Measurements from ENCODE around the gene HOXA4. TPM values are rescaled to one million over a fixed set of nuclear protein-coding genes. Genes with fewer than 3 reads are reported as not detected.
A peak's percentile ranks its signal among the peaks of the same experiment; 100 is the strongest.

The HOXA4 gene
- total and polyA plus RNA-seq, 2 experiments from 2014 or later, result not detected

DNA sequence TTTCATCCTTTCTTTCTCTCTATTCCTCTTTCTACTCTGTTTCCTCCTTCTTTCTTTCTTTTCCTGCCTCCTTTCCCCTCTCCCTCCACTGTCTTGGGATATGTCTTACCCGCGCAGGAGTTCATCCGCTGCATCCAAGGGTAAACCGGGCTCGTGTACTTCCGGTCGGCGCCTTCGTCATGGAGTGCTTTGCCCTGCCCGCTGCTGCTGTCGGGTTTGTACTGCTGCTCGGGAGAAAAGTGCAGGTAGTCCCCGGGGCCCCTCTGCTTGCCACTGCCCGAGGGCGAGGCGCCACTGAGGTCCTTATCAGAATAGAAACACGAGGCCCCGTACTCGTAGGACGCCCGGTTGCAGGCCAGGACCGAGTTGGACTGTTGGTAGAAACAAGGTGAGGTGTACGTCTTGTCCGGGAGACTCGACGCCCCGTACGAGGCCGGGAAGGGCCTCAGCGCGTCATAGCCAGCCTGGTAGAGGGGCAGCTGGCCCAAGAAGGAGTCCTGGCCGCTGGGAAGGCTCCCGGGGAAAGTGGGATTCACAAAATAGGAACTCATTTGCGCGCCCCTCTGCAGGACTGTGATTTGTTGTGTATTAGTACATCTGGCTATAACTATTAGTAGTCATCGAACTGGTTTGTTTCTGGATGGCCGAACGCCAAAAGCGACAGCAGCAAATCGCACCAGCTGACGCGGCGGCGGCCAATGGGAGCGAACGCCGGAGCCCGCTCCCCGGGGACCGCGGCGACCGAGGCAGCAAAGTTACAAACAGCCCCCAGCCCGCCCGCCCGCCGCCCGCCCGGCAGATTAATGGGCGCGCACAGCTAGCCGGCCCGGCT is 16.9 kb upstream of the HOXA4 start, which contains the start of gene HOXA6:
TSS of gene HOXA6 (minus strand) at position 576 of the 832 bp plus-strand sequence. CDS start at position 551, 25 bp downstream.
- H3K4me1 ChIP-seq (ENCODE audit: insufficient read depth), result peaks cover 27% of the 10 kb centered on the region
- Mint-ChIP-seq H3K27me3 (ENCODE audit: insufficient read depth, low read depth, poor library complexity) (peaks cover 100% of the 10 kb centered on the region), H3K36me3 (ENCODE audit: low read depth) (no peaks in the 10 kb centered on the region), H3K27ac (no peak within 1 kb of the TSS), H3K4me3 (peak within 1 kb of the TSS; percentile 62), H3K9me3 (peaks cover 24% of the 10 kb centered on the region), H3K4me1 (peaks cover 23% of the 10 kb centered on the region)
- H3K36me3 ChIP-seq (ENCODE audit: insufficient read depth), result no peaks in the 10 kb centered on the region
- ATAC-seq (no peak), DNase-seq (ENCODE audit: low spot score) (peak; percentile 41)
- peak within 1 kb of the TSS; percentile 38; the same call in 1 of the 2 replicates for H2AFZ ChIP-seq
- no peak within 1 kb of the TSS for H3K27ac ChIP-seq (ENCODE audit: low read depth)
- H3F3A ChIP-seq (replicated peaks; ENCODE audit: low read depth), result peaks cover 29% of the 10 kb centered on the region
- no peaks in the 10 kb centered on the region for H3K79me2 ChIP-seq (replicated peaks; ENCODE audit: insufficient read depth)
- H4K20me1 ChIP-seq (replicated peaks; ENCODE audit: insufficient read depth), result peaks cover 43% of the 10 kb centered on the region
- no peaks in the 10 kb centered on the region for H3K9me2 ChIP-seq (ENCODE audit: insufficient read depth)
- H3K4me2 ChIP-seq, result peak within 1 kb of the TSS; percentile 71
- peak; percentile 99 for TF ChIP-seq EZH2 (IDR thresholded peaks at IDR 0.05; ENCODE audit: low read depth, unreplicated experiment)
- TF ChIP-seq, protein P1, sequence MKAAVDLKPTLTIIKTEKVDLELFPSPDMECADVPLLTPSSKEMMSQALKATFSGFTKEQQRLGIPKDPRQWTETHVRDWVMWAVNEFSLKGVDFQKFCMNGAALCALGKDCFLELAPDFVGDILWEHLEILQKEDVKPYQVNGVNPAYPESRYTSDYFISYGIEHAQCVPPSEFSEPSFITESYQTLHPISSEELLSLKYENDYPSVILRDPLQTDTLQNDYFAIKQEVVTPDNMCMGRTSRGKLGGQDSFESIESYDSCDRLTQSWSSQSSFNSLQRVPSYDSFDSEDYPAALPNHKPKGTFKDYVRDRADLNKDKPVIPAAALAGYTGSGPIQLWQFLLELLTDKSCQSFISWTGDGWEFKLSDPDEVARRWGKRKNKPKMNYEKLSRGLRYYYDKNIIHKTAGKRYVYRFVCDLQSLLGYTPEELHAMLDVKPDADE (IDR thresholded peaks at IDR 0.05), result no peak
- TF ChIP-seq EZH2phosphoT487 (IDR thresholded peaks at IDR 0.05; ENCODE audit: unreplicated experiment), result peak; percentile 80
- no peak for TF ChIP-seq CREB1 (CRISPR knock-in tag; IDR thresholded peaks at IDR 0.05; ENCODE audit: low read depth)
- peaks cover 100% of the 10 kb centered on the region for H3K27me3 ChIP-seq (ENCODE audit: insufficient read depth)
- H3K4me3 ChIP-seq, result peak within 1 kb of the TSS; percentile 43

DNA sequence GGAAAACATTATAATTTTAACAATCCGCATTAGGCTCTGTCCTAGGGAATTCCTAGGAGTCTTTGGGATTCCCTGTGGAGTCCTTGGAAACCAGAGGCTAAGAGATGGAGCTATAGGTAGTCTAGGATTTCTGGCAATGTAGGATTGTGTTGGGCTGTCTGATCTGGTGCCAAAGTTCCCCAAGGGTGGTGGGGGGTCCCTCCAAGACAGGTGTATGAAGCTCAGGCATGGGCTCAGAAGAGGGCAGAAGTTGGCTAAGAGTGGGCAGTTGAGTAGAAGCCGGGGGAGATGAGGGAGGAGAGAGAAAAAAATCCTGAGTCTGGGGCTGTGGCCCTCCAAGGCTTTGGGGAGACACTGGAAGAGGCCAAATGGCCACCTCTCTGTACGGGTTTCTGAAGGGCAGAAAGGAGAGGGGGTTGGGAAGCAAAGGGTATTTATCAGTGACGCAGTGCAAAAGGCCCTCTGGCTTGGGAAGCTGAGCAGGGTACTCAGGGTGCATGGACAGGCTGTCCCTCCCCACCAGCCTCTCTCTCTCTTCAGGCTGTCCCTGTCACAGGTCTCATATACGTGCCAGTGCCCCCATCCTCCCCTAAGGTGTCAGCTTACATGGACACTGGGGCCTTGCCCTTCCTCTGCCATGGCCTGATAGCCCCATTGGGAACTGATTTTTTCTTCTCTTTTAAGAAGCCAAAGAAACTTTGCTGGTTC is 16.1 kb upstream of the HOXA4 start:
- peaks cover 33% of the 10 kb centered on the region for H3K4me1 ChIP-seq (ENCODE audit: insufficient read depth)
- no peaks in the 10 kb centered on the region for H3K36me3 ChIP-seq (ENCODE audit: insufficient read depth)
- Mint-ChIP-seq H3K27ac (no peak overlapping the region), H3K4me3 (no peak overlapping the region), H3K9me3 (peaks cover 28% of the 10 kb centered on the region), H3K36me3 (ENCODE audit: low read depth) (no peaks in the 10 kb centered on the region; the same call in 2 of the 3 replicates), H3K4me1 (peaks cover 27% of the 10 kb centered on the region), H3K27me3 (ENCODE audit: insufficient read depth, low read depth, poor library complexity) (peaks cover 100% of the 10 kb centered on the region)
- H3K4me2 ChIP-seq, result no peak overlapping the region
- H3F3A ChIP-seq (replicated peaks; ENCODE audit: low read depth), result peaks cover 31% of the 10 kb centered on the region
- no peak overlapping the region for H3K27ac ChIP-seq (ENCODE audit: low read depth)
- peaks cover 100% of the 10 kb centered on the region for H3K27me3 ChIP-seq (ENCODE audit: insufficient read depth)
- H3K9me2 ChIP-seq (ENCODE audit: insufficient read depth), result no peaks in the 10 kb centered on the region
- H2AFZ ChIP-seq, result no peak overlapping the region
- ATAC-seq (no peak), DNase-seq (ENCODE audit: low spot score) (peak; percentile 8)
- no peak overlapping the region for H3K4me3 ChIP-seq
- H3K79me2 ChIP-seq (replicated peaks; ENCODE audit: insufficient read depth), result no peaks in the 10 kb centered on the region
- H4K20me1 ChIP-seq (replicated peaks; ENCODE audit: insufficient read depth), result peaks cover 42% of the 10 kb centered on the region
- TF ChIP-seq, protein P2, sequence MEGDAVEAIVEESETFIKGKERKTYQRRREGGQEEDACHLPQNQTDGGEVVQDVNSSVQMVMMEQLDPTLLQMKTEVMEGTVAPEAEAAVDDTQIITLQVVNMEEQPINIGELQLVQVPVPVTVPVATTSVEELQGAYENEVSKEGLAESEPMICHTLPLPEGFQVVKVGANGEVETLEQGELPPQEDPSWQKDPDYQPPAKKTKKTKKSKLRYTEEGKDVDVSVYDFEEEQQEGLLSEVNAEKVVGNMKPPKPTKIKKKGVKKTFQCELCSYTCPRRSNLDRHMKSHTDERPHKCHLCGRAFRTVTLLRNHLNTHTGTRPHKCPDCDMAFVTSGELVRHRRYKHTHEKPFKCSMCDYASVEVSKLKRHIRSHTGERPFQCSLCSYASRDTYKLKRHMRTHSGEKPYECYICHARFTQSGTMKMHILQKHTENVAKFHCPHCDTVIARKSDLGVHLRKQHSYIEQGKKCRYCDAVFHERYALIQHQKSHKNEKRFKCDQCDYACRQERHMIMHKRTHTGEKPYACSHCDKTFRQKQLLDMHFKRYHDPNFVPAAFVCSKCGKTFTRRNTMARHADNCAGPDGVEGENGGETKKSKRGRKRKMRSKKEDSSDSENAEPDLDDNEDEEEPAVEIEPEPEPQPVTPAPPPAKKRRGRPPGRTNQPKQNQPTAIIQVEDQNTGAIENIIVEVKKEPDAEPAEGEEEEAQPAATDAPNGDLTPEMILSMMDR (conservative IDR thresholded peaks at IDR 0.05; ENCODE audit: low read depth in 2 of 2), result no peak
- TF ChIP-seq ZNF331 (CRISPR knock-in tag; IDR thresholded peaks at IDR 0.05; ENCODE audit: low read depth) (no peak), EZH2phosphoT487 (IDR thresholded peaks at IDR 0.05; ENCODE audit: unreplicated experiment) (no peak), ZNF114 (CRISPR knock-in tag; IDR thresholded peaks at IDR 0.05) (no peak), CREB1 (CRISPR knock-in tag; IDR thresholded peaks at IDR 0.05; ENCODE audit: low read depth) (no peak), EZH2 (IDR thresholded peaks at IDR 0.05; ENCODE audit: low read depth, unreplicated experiment) (no peak)
- TF ChIP-seq, protein P3, sequence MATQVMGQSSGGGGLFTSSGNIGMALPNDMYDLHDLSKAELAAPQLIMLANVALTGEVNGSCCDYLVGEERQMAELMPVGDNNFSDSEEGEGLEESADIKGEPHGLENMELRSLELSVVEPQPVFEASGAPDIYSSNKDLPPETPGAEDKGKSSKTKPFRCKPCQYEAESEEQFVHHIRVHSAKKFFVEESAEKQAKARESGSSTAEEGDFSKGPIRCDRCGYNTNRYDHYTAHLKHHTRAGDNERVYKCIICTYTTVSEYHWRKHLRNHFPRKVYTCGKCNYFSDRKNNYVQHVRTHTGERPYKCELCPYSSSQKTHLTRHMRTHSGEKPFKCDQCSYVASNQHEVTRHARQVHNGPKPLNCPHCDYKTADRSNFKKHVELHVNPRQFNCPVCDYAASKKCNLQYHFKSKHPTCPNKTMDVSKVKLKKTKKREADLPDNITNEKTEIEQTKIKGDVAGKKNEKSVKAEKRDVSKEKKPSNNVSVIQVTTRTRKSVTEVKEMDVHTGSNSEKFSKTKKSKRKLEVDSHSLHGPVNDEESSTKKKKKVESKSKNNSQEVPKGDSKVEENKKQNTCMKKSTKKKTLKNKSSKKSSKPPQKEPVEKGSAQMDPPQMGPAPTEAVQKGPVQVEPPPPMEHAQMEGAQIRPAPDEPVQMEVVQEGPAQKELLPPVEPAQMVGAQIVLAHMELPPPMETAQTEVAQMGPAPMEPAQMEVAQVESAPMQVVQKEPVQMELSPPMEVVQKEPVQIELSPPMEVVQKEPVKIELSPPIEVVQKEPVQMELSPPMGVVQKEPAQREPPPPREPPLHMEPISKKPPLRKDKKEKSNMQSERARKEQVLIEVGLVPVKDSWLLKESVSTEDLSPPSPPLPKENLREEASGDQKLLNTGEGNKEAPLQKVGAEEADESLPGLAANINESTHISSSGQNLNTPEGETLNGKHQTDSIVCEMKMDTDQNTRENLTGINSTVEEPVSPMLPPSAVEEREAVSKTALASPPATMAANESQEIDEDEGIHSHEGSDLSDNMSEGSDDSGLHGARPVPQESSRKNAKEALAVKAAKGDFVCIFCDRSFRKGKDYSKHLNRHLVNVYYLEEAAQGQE (IDR thresholded peaks at IDR 0.05; ENCODE audit: unreplicated experiment), result no peak

Data from GM23338 (cell line).